Retinal pigment epithelial cell (primary cell): ENCODE results near the gene SPCS2.

Experiments used
- DNase-seq: peaks from one replicate; pipeline ENCODE4 v3.0.0-alpha.2; 2010; ENCODE audit warnings: low read depth
- H3K4me3 ChIP-seq: 2 replicates; pipeline ENCODE4 v1.5.1; 2011; ENCODE audit warnings: mild to moderate bottlenecking, low read length, control low read depth, moderate library complexity
- TF ChIP-seq, protein P1 (sequence below): conservative IDR thresholded peaks from 2 replicates; pipeline ENCODE4 v1.5.1; 2011; ENCODE audit warnings: low read depth, low read length, control low read depth, inconsistent platforms

SPCS2 gene

DNA sequence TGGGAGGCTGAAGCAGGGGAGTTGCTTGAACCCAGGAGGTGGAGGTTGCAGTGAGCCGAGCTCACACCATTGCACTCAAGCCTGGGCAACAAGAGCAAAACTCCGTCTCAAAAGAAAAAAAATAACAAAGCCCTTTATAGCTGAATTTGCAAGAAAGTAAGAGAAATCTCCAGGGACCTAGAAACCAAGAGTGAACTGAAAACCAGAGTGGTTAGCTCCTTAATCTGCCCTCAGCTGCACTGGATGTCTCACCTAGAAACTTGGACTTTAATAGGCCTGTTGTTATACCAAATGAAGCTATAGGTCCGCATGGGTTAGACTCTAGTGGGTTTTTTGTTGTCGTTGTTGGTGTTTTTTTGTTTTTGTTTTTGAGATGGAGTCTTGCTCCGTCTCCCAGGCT is 43.8 kb downstream of the SPCS2 start:
- TF ChIP-seq, protein P1, sequence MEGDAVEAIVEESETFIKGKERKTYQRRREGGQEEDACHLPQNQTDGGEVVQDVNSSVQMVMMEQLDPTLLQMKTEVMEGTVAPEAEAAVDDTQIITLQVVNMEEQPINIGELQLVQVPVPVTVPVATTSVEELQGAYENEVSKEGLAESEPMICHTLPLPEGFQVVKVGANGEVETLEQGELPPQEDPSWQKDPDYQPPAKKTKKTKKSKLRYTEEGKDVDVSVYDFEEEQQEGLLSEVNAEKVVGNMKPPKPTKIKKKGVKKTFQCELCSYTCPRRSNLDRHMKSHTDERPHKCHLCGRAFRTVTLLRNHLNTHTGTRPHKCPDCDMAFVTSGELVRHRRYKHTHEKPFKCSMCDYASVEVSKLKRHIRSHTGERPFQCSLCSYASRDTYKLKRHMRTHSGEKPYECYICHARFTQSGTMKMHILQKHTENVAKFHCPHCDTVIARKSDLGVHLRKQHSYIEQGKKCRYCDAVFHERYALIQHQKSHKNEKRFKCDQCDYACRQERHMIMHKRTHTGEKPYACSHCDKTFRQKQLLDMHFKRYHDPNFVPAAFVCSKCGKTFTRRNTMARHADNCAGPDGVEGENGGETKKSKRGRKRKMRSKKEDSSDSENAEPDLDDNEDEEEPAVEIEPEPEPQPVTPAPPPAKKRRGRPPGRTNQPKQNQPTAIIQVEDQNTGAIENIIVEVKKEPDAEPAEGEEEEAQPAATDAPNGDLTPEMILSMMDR = no peak
- H3K4me3 ChIP-seq = no peak overlapping the region
- no peak for DNase-seq

DNA sequence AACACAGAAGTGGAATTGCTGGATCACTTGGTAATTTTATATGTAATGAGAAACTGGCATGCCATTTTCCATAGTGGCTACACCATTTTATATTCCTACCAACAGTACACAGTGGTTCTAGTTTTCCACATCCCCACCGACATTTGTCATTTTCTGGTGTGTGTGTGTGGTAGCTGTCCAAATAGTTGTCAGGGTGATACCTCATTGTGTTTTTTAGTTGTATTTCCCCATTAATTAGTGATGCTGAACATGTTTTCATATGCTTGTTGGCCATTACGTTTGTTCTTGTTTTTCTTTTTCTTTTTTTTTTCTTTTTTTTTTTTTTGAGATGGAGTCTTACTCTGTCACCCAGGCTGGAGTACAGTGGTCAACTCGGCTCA is 51.9 kb downstream of the SPCS2 start:
- no peak overlapping the region for H3K4me3 ChIP-seq
- TF ChIP-seq, protein P1 = no peak
- DNase-seq = no peak

DNA sequence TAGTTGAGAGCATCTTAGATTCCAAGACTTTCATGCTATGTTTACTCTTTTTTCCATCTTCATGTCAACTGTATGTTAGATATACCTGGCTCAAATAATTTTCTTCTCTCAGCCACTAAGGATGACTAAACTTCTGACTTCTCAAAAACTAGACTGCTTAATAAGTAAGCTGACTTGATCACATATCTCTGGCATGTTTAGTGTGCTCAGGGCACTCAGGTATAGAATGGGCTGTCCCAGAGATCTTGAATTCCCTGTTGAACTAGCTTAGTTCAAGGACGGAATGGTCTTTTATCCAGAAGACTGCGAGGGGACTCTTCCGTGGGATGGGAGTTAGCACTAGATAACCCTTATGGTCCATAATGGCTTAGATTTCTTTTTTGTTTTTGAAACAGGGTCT is 52.6 kb downstream of the SPCS2 start:
- TF ChIP-seq, protein P1 = no peak
- no peak overlapping the region for H3K4me3 ChIP-seq

DNA sequence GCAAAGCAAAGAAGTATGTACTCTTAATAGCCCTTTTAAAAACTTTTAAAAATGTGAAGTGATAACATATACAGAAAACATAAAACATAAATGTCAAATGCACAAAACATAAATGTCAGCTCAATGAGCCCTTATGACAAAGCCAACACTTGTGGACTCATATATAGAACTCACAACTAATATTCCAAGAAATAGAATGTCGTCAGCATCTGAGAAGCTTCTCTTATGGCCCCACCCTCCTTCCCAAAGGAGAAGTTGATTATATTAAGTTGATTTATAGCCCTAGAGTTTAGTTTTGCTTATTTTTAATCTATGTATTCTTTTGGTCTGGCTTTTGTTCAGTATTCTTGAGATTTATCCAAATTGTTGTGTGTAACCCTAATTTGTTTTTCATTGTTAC is 53.5 kb downstream of the SPCS2 start:
- TF ChIP-seq, protein P1 = no peak
- DNase-seq = no peak
- H3K4me3 ChIP-seq = no peak overlapping the region

More for the DNA sequence above, 52.6 kb downstream of the SPCS2 start:
- DNase-seq = no peak

DNA sequence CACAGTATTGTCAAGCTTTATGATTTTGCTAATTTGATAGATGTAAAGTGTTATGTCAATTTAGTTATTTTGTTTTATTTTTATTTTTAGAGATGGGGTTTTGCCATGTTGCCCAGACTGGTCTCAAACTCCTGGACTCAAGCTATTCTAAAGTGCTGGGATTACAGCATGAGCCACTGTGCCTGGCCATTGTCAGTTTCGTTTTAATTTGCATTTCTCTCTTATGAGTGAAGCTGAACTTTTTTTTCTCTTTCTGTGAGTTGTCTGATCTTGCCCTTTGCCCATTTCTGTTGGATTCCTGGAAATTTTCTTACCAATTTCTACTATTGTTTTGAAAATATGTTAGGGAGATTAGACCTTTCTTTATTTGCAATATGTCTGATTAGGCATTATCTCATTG is 55.1 kb downstream of the SPCS2 start:
- TF ChIP-seq, protein P1 = no peak
- DNase-seq = no peak
- H3K4me3 ChIP-seq = no peak overlapping the region

DNA sequence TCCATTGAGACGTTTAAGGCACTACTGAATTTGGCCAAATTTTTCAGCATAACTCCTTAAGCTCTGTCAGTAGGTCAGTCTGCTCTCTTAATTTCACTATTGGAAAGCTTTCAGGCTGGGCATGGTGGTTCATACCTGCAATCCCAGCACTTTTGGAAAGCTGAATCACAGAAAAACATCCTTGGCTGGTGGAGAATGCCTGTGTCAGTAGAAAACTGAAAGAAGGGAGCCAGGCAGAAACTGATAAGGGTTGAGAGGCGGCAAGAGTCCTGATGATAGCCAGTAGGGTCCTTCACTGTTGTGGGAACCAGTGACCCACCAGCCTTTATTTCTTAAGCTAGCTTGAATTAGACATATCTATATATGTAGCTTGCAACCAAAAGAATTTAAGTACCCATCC is 62.3 kb downstream of the SPCS2 start:
- no peak for DNase-seq
- TF ChIP-seq, protein P1 = no peak

DNA sequence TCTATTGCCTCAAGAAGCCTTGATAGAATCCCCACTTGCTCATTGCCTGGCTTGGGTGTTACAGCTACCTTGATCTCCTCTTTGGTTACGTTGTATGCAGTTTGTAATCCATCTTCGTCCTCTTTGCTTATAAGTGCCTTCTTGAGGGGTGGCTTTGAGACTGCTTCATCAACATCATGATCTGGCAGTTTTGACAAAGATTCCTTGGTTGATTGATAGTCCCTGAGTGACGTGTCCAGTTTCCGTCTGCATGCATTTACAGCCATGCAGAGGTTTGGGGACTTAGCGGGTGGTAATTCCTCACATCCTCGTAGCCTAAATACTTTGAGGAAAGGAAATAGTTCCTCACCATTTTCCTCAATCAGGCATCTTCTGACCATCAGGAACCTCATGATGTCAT is 62.8 kb downstream of the SPCS2 start:
- no peak overlapping the region for H3K4me3 ChIP-seq
- no peak for DNase-seq
- TF ChIP-seq, protein P1 = no peak

More for the DNA sequence above, 62.3 kb downstream of the SPCS2 start:
- H3K4me3 ChIP-seq = no peak overlapping the region
